ENCODE results near the gene KANK2. TPM values are rescaled to one million over a fixed set of nuclear protein-coding genes. Genes with fewer than 3 reads are reported as not detected.
"Not testable (repeated sequence)": the region's sequence is repeated elsewhere in the genome, so short reads cannot be mapped to it uniquely, and the experiment has no call there.

The KANK2 gene
- total RNA-seq, 1 donor from 2014 or later: 23.0 TPM

DNA sequence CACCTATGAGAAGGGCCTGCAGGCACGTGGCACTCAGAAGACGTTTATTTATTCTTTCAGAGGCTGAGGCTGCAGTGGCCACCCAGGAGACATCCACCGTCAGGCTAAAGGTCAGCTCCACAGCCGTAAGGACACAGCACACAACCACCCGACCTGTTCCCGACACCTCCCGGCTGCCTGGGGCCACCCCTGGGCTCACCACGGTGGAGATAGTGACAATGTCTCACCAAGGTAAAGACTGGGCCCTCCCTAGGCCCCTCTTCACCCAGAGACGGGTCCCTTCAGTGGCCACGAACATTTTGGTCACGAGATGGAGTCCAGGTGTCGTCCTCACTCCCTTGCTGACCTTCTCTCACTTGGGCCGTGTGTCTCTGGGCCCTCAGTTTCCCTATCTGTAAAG is 74.2 kb downstream of the KANK2 start:
- DNase-seq: no peak
- Mint-ChIP-seq H3K27me3 (ENCODE audit: unreplicated experiment) (peaks cover 10% of the 10 kb centered on the region), H3K4me3 (ENCODE audit: unreplicated experiment) (no peak overlapping the region), H3K9me3 (ENCODE audit: unreplicated experiment) (peaks cover 2% of the 10 kb centered on the region), H3K4me1 (ENCODE audit: low read depth, unreplicated experiment) (no peaks in the 10 kb centered on the region), H3K27ac (ENCODE audit: unreplicated experiment) (no peak overlapping the region), H3K36me3 (ENCODE audit: unreplicated experiment) (no peaks in the 10 kb centered on the region)
- TF ChIP-seq, protein P1, sequence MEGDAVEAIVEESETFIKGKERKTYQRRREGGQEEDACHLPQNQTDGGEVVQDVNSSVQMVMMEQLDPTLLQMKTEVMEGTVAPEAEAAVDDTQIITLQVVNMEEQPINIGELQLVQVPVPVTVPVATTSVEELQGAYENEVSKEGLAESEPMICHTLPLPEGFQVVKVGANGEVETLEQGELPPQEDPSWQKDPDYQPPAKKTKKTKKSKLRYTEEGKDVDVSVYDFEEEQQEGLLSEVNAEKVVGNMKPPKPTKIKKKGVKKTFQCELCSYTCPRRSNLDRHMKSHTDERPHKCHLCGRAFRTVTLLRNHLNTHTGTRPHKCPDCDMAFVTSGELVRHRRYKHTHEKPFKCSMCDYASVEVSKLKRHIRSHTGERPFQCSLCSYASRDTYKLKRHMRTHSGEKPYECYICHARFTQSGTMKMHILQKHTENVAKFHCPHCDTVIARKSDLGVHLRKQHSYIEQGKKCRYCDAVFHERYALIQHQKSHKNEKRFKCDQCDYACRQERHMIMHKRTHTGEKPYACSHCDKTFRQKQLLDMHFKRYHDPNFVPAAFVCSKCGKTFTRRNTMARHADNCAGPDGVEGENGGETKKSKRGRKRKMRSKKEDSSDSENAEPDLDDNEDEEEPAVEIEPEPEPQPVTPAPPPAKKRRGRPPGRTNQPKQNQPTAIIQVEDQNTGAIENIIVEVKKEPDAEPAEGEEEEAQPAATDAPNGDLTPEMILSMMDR (IDR thresholded peaks at IDR 0.05; ENCODE audit: partially characterized antibody, unreplicated experiment): no peak

DNA sequence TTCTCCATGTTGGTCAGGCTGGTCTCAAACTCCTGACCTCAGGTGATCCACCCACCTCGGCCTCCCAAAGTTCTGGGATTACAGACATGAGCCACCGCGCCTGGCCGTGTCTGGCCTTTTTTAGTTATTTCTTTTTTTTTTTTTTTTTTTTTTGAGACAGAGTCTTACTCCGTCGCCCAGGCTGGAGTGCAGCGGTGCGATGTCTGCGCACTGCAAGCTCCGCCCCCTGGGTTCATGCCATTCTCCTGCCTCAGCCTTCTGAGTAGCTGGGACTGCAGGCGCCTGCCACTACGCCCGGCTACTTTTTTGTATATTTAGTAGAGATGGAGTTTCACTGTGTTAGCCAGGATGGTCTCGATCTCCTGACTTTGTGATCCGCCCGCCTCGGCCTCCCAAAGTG is 75.4 kb downstream of the KANK2 start:
- H3K4me3 Mint-ChIP-seq (ENCODE audit: unreplicated experiment); H3K27me3 Mint-ChIP-seq (ENCODE audit: unreplicated experiment); H3K4me1 Mint-ChIP-seq (ENCODE audit: low read depth, unreplicated experiment); DNase-seq; H3K36me3 Mint-ChIP-seq (ENCODE audit: unreplicated experiment); H3K27ac Mint-ChIP-seq (ENCODE audit: unreplicated experiment); H3K9me3 Mint-ChIP-seq (ENCODE audit: unreplicated experiment): not testable (repeated sequence)

DNA sequence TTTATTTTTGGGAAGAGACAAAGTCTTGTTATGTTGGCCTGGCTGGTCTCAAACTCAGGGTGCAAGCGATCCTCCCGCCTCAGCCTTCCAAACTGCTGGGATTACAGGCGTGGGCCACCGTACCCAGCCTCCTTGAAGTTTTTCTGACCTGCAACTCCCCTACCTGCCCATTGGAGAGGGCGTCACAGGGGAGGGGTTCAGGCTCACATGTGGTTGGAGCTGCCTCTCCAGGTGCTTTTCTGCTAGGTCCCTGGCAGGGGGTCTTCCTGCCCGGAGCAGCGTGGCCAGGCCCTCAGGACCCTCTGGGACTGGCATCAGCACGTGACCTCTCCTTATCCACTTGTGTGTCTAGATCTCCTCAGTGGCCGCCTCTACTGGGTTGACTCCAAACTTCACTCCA is 80.8 kb downstream of the KANK2 start:
- DNase-seq: no peak
- H3K4me3 Mint-ChIP-seq (ENCODE audit: unreplicated experiment): no peak overlapping the region
- no peaks in the 10 kb centered on the region for H3K4me1 Mint-ChIP-seq (ENCODE audit: low read depth, unreplicated experiment)
- peak overlapping the region; percentile 39 for H3K27ac Mint-ChIP-seq (ENCODE audit: unreplicated experiment)
- H3K27me3 Mint-ChIP-seq (ENCODE audit: unreplicated experiment): peaks cover 12% of the 10 kb centered on the region
- peaks cover 7% of the 10 kb centered on the region for H3K9me3 Mint-ChIP-seq (ENCODE audit: unreplicated experiment)
- peaks cover 4% of the 10 kb centered on the region for H3K36me3 Mint-ChIP-seq (ENCODE audit: unreplicated experiment)
- TF ChIP-seq, protein P1 (IDR thresholded peaks at IDR 0.05; ENCODE audit: partially characterized antibody, unreplicated experiment): no peak

DNA sequence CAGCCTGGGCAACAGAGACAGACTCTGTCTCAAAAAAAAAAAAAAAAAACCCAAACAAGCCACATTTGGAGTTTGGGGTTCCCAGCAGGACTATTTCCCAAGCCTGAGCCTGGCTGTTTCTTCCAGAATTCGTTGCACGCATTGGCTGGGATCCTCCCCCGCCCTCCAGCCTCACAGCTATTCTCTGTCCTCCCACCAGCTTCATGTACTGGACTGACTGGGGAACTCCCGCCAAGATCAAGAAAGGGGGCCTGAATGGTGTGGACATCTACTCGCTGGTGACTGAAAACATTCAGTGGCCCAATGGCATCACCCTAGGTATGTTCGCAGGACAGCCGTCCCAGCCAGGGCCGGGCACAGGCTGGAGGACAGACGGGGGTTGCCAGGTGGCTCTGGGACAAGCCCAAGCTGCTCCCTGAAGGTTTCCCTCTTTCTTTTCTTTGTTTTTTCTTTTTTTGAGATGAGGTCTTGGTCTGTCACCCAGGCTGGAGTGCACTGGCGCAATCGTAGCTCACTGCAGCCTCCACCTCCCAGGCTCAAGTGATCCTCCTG is 81.4 kb downstream of the KANK2 start:
- no peaks in the 10 kb centered on the region for H3K4me1 Mint-ChIP-seq (ENCODE audit: low read depth, unreplicated experiment)
- peaks cover 10% of the 10 kb centered on the region for H3K9me3 Mint-ChIP-seq (ENCODE audit: unreplicated experiment)
- peaks cover 10% of the 10 kb centered on the region for H3K27me3 Mint-ChIP-seq (ENCODE audit: unreplicated experiment)
- no peak overlapping the region for H3K4me3 Mint-ChIP-seq (ENCODE audit: unreplicated experiment)
- no peak for DNase-seq
- H3K27ac Mint-ChIP-seq (ENCODE audit: unreplicated experiment): no peak overlapping the region
- peaks cover 4% of the 10 kb centered on the region for H3K36me3 Mint-ChIP-seq (ENCODE audit: unreplicated experiment)
- TF ChIP-seq, protein P1 (IDR thresholded peaks at IDR 0.05; ENCODE audit: partially characterized antibody, unreplicated experiment): no peak

DNA sequence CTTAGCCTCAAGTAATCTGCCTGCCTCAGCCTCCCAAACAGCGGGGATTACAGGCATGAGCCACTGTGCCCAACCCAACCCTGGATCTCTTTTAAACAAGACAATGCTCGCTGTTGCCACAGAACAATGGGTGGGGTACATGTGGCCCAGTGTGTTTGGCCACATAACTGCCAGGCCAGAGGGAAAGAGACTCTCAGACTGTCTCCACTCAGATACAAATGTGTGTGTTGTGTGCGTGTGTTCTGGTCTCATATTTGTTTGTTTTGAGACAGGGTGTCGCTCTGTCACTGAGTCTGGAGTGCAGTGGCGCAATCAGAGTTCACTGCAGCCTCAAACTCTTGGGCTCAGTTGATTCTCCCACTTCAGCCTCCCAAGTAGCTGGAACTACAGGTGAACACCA is 82.3 kb downstream of the KANK2 start:
- Mint-ChIP-seq H3K4me1 (ENCODE audit: low read depth, unreplicated experiment) (no peaks in the 10 kb centered on the region), H3K36me3 (ENCODE audit: unreplicated experiment) (peaks cover 4% of the 10 kb centered on the region), H3K27ac (ENCODE audit: unreplicated experiment) (no peak overlapping the region)

More for the DNA sequence above, 82.3 kb downstream of the KANK2 start:
- H3K27me3 Mint-ChIP-seq (ENCODE audit: unreplicated experiment): peaks cover 11% of the 10 kb centered on the region
- no peak for DNase-seq
- TF ChIP-seq, protein P1 (IDR thresholded peaks at IDR 0.05; ENCODE audit: partially characterized antibody, unreplicated experiment): no peak
- peaks cover 10% of the 10 kb centered on the region for H3K9me3 Mint-ChIP-seq (ENCODE audit: unreplicated experiment)
- H3K4me3 Mint-ChIP-seq (ENCODE audit: unreplicated experiment): no peak overlapping the region

Other genes with a start within 250 kb of the KANK2 start
- 513 TPM for gene SMARCA4, start 236.5 kb downstream of the KANK2 start, total RNA-seq (ENCODE audit: unreplicated experiment)
- 147 TPM for gene LDLR, start 108.1 kb downstream of the KANK2 start, total RNA-seq (ENCODE audit: unreplicated experiment)
- gene SPC24, start 41.8 kb downstream of the KANK2 start, total RNA-seq (ENCODE audit: unreplicated experiment): 3.8 TPM
- not detected for gene ANGPTL8, start 42.1 kb upstream of the KANK2 start, total RNA-seq (ENCODE audit: unreplicated experiment)
- 260 TPM for gene DOCK6, start 65.0 kb upstream of the KANK2 start, total RNA-seq (ENCODE audit: unreplicated experiment)
- not detected for gene TSPAN16, start 98.6 kb upstream of the KANK2 start, total RNA-seq (ENCODE audit: unreplicated experiment)
- gene RAB3D, start 142.1 kb upstream of the KANK2 start, total RNA-seq (ENCODE audit: unreplicated experiment): 130 TPM
- gene TMEM205, start 148.7 kb upstream of the KANK2 start, total RNA-seq (ENCODE audit: unreplicated experiment): 43.1 TPM
- 8.0 TPM for gene CCDC159, start 149.0 kb upstream of the KANK2 start, total RNA-seq (ENCODE audit: unreplicated experiment)
- gene PLPPR2, start 157.9 kb upstream of the KANK2 start, total RNA-seq (ENCODE audit: unreplicated experiment): 77.0 TPM
- 2.1 TPM for gene SWSAP1, start 177.1 kb upstream of the KANK2 start, total RNA-seq (ENCODE audit: unreplicated experiment)
- 11.0 TPM for gene EPOR, start 186.8 kb upstream of the KANK2 start, total RNA-seq (ENCODE audit: unreplicated experiment)
- gene RGL3, start 221.8 kb upstream of the KANK2 start, total RNA-seq (ENCODE audit: unreplicated experiment): 0.66 TPM
- gene ODAD3, start 237.6 kb upstream of the KANK2 start, total RNA-seq (ENCODE audit: unreplicated experiment): 2.6 TPM
- 276 TPM for gene PRKCSH, start 238.1 kb upstream of the KANK2 start, total RNA-seq (ENCODE audit: unreplicated experiment)

Measured in glutamatergic neuron (in vitro differentiated cells).